Calu3 (cell line): ENCODE measurements around the gene STK10. TPM values are rescaled to one million over a fixed set of nuclear protein-coding genes. Genes with fewer than 3 reads are reported as not detected.

Source experiments
- BruUV-seq: library from RNA; stranded (reverse); fragments of 400-500 nt; replicated peaks from 2 replicates; lab custom pipeline; 2021; lab: Mats Ljungman, UMichigan
- CTCF ChIA-PET: fragments of 300-600 bp; sonication (Branson Sonifier 250); formaldehyde crosslinking; loops from one replicate; lab custom pipeline; 2022; ENCODE audit warnings: antibody characterized with exemption; lab: Charles Lee
- DNase-seq: peaks from one replicate; pipeline ENCODE4 v3.0.0; 2022
- H3K27ac Mint-ChIP-seq: one replicate; pipeline ENCODE4 v1.8.0; 2022; ENCODE audit warnings: mixed read lengths; ENCODE audit not compliant: unreplicated experiment
- H3K27me3 Mint-ChIP-seq: one replicate; pipeline ENCODE4 v1.8.0; 2022; ENCODE audit warnings: mixed read lengths; ENCODE audit not compliant: unreplicated experiment
- H3K36me3 Mint-ChIP-seq: one replicate; pipeline ENCODE4 v1.8.0; 2022; ENCODE audit warnings: mild to moderate bottlenecking, moderate library complexity, mixed read lengths; ENCODE audit not compliant: insufficient read depth, unreplicated experiment
- H3K4me1 Mint-ChIP-seq: one replicate; pipeline ENCODE4 v1.8.0; 2022; ENCODE audit warnings: mild to moderate bottlenecking, low read depth, mixed read lengths; ENCODE audit not compliant: unreplicated experiment
- H3K4me3 Mint-ChIP-seq: one replicate; pipeline ENCODE4 v1.8.0; 2022; ENCODE audit warnings: mild to moderate bottlenecking, low read depth, moderate library complexity, mixed read lengths; ENCODE audit not compliant: unreplicated experiment
- H3K9me3 Mint-ChIP-seq: one replicate; pipeline ENCODE4 v1.8.0; 2022; ENCODE audit warnings: low read depth, mixed read lengths; ENCODE audit not compliant: unreplicated experiment
- intact Hi-C: fragments of 100-400 bp; cut with micrococcal nuclease; formaldehyde crosslinking; loops from one replicate; pipeline ENCODE4 v1.10.0; 2022; ENCODE audit not compliant: unreplicated experiment
- total RNA-seq: library from RNA; stranded (reverse); gene quantifications from 2 replicates; pipeline ENCODE4 v1.2.3, GENCODE V29; 2022
- TF ChIP-seq, protein P1 (sequence below): fragments of 200-600 bp; IDR thresholded peaks from one replicate; pipeline ENCODE4 v1.8.0; 2022; ENCODE audit warnings: antibody characterized with exemption; ENCODE audit not compliant: unreplicated experiment

Gene STK10
- total RNA-seq, 1 experiment from 2014 or later, result 27.4 TPM

DNA sequence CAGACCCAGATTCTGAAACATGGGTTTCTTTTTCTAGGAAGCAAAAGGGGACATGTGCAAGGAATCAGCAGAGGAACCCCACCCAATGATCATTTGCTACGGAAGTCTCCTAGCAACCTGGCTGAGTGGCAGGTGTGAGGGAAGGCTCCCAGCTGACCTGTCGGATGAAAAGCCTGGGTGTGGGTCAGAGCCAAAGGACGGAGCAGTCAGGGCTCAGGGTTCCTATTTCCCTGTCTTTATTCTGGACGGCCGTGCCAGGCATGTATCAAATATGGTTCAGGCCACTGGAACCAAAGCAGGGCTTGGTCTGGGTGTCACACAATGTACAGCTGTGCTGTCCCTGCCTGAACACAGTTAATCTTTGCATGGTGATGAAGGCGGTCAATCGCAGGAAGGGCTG lies 20.1 kb downstream of the STK10 start:
- Mint-ChIP-seq H3K27me3 (no peaks in the 10 kb centered on the region), H3K4me3 (no peak overlapping the region), H3K27ac (no peak overlapping the region), H3K9me3 (no peaks in the 10 kb centered on the region), H3K4me1 (no peaks in the 10 kb centered on the region), H3K36me3 (no peaks in the 10 kb centered on the region)
- no peak for DNase-seq
- CTCF ChIA-PET, result no interaction called here
- TF ChIP-seq, protein P1, sequence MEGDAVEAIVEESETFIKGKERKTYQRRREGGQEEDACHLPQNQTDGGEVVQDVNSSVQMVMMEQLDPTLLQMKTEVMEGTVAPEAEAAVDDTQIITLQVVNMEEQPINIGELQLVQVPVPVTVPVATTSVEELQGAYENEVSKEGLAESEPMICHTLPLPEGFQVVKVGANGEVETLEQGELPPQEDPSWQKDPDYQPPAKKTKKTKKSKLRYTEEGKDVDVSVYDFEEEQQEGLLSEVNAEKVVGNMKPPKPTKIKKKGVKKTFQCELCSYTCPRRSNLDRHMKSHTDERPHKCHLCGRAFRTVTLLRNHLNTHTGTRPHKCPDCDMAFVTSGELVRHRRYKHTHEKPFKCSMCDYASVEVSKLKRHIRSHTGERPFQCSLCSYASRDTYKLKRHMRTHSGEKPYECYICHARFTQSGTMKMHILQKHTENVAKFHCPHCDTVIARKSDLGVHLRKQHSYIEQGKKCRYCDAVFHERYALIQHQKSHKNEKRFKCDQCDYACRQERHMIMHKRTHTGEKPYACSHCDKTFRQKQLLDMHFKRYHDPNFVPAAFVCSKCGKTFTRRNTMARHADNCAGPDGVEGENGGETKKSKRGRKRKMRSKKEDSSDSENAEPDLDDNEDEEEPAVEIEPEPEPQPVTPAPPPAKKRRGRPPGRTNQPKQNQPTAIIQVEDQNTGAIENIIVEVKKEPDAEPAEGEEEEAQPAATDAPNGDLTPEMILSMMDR, result no peak
- BruUV-seq, result no TSS peak
- intact Hi-C loops, result no loop called here

DNA sequence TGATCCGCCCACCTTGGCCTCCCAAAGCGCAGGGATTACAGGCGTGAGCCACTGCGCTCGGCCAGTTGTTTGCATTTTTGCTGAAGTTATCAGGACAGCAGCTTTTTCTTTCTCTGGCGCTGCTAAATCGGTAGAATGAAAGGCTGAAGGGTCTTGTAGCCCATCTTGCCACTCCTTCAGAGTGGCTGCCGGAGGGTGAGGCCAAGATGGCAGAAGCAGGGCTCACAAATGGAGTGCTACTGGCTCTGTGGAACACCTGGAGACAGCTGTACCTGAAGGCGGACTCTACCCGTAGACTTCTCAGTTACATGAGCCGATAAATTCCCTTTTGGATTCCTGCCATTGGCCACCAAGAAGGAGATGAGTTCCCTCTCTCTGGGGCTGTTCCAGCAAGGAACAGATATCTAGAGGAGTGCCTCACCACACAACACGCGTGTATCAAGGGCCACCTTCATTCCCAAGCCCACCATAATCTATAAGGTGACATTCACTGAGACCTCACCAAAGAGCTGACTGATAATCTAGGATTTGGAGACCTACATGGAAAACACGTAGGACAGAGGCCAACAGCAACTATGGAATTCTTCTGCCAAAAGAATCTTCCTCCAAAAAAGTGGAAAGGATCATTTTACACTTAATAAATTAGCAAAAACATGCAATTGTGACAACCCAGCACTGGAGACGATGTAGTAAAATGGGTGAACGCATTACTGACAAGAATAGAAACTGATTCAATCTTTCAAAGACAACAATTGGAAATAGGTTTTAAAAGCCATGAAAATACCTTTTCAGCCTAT lies 21.8 kb downstream of the STK10 start:
- intact Hi-C loops, result no loop called here
- DNase-seq, result no peak
- BruUV-seq, result no TSS peak
- no peaks in the 10 kb centered on the region for H3K4me1 Mint-ChIP-seq
- no peak overlapping the region for H3K4me3 Mint-ChIP-seq
- no peaks in the 10 kb centered on the region for H3K36me3 Mint-ChIP-seq
- H3K27me3 Mint-ChIP-seq, result no peaks in the 10 kb centered on the region
- H3K9me3 Mint-ChIP-seq, result no peaks in the 10 kb centered on the region
- no peak overlapping the region for H3K27ac Mint-ChIP-seq
- TF ChIP-seq, protein P1, result no peak
- CTCF ChIA-PET, result no interaction called here

DNA sequence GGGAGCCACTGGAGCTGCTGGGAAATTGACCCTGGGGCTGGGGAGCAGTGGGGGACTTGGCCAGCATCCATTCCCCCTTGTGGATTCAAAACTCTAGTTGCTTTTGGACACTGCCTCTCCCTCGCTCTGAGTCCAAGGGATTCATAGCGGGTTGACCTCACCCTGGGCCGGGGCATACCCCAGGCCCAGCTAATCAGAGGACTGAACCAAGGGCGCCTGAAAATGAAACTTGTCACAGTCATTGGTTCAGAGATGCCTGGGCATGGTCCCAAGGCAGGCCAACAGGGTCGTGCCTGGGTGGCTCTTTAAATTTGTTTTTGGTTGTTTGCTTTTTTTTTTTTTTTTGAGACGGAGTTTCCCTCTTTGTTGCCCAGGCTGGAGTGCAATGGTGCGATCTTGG lies 22.6 kb downstream of the STK10 start:
- CTCF ChIA-PET, result no interaction called here
- intact Hi-C loops, result no loop called here
- Mint-ChIP-seq H3K27me3 (no peaks in the 10 kb centered on the region), H3K36me3 (peaks cover 3% of the 10 kb centered on the region), H3K4me1 (peaks cover 7% of the 10 kb centered on the region), H3K4me3 (no peak overlapping the region), H3K9me3 (no peaks in the 10 kb centered on the region), H3K27ac (no peak overlapping the region)
- BruUV-seq, result no TSS peak
- TF ChIP-seq, protein P1, result no peak
- DNase-seq, result no peak

DNA sequence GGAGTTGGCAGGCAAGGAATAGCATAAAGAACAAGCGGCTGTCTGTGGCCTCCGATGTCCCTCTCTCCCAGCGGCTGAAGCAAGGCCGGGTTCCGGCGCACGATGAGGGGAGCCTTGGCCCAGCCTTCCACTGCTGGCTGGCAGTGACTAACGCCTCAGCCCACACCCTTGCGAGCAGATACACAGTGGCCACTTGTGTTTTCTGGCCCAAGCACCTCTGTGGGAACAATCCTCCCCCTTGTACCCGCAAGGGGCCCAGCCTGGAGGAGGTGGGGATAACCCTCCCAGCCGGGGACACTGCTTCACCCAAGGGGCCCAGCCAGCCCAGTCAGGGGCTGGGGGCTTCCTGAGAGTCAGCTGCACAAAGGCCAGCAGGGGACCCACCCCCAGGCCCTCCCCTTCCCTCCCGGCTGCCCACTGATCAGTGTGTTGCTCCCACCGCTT lies 23.2 kb downstream of the STK10 start:
- intact Hi-C loops, result no loop called here
- DNase-seq, result no peak
- no peaks in the 10 kb centered on the region for H3K9me3 Mint-ChIP-seq
- H3K4me1 Mint-ChIP-seq, result peaks cover 11% of the 10 kb centered on the region
- no TSS peak for BruUV-seq
- H3K36me3 Mint-ChIP-seq, result peaks cover 5% of the 10 kb centered on the region
- H3K27me3 Mint-ChIP-seq, result no peaks in the 10 kb centered on the region
- no peak overlapping the region for H3K27ac Mint-ChIP-seq
- CTCF ChIA-PET, result no interaction called here
- H3K4me3 Mint-ChIP-seq, result no peak overlapping the region
- TF ChIP-seq, protein P1, result no peak
